HepG2 (cell line): Measurements from ENCODE around the gene COL13A1. TPM values are rescaled to one million over a fixed set of nuclear protein-coding genes. Genes with fewer than 3 reads are reported as not detected.

Experiments used
- ATAC-seq: fragments of 200-7000 bp; cut with Tn5 transposase; 3 replicates; pipeline ENCODE4 v1.9.1; 2020; ENCODE audit warnings: mild to moderate bottlenecking, moderate library complexity
- BruUV-seq: library from RNA; stranded (reverse); fragments of 400-500 nt; replicated peaks from 2 replicates; lab custom pipeline; 2021; lab: Mats Ljungman, UMichigan
- CTCF ChIA-PET: fragments of 300-600 bp; formaldehyde crosslinking; extraction: SDS; loops from one replicate; lab custom pipeline; 2021; ENCODE audit warnings: low total read pairs, inconsistent platforms, low intra/inter-chr PET ratio; lab: Yijun Ruan, JAX
- POLR2A ChIA-PET: fragments of 350-600 bp; sonication (Branson Sonifier 250); formaldehyde crosslinking; loops from one replicate; lab custom pipeline; 2020; ENCODE audit warnings: antibody characterized with exemption, inconsistent platforms; lab: Yijun Ruan, JAX
- DNase-seq: peaks from one replicate; pipeline ENCODE4 v3.0.0-alpha.2; 2015; ENCODE audit warnings: low spot score
- FAIRE-seq: peaks from 3 replicates; lab custom pipeline; 2011; peaks lifted over from hg19 to GRCh38; lab: Jason Lieb, UNC
- H2AFZ ChIP-seq: one replicate; pipeline ENCODE4 v1.6.1; 2011; ENCODE audit warnings: low read length, inconsistent platforms
- H3K27ac ChIP-seq: fragments of 300-600 bp; 3 replicates; pipeline ENCODE4 v1.8.0; 2011; ENCODE audit warnings: mixed run types, mild to moderate bottlenecking, mixed read lengths, low read length, inconsistent platforms; ENCODE audit not compliant: insufficient read depth; ENCODE audit errors: extremely low read length
- H3K27me3 ChIP-seq, 2 experiments: fragments of 200-600 bp in 1 of 2; 2 replicates in 1 of 2; 3 replicates in 1 of 2; pipeline versions ENCODE4 v1.6.0 to v1.8.0; 2011; ENCODE audit warnings: low read length in 2 of 2, mild to moderate bottlenecking in 2 of 2, moderate library complexity in 2 of 2, inconsistent platforms in 1 of 2; ENCODE audit not compliant: insufficient read depth in 2 of 2, control insufficient read depth in 1 of 2
- H3K36me3 ChIP-seq, 2 experiments: fragments of 200-600 bp in 1 of 2; replicated peaks in 1 of 2; 2 replicates in 1 of 2; 3 replicates in 1 of 2; pipeline versions ENCODE4 v1.5.1 to v1.8.0; 2011; ENCODE audit warnings: low read length in 2 of 2, inconsistent platforms in 1 of 2; ENCODE audit not compliant: insufficient read depth in 2 of 2, control insufficient read depth in 1 of 2
- H3K4me1 ChIP-seq: 2 replicates; pipeline ENCODE4 v1.5.1; 2012; ENCODE audit warnings: low read length, inconsistent platforms; ENCODE audit not compliant: insufficient read depth
- H3K4me2 ChIP-seq: 2 replicates; pipeline ENCODE4 v1.6.0; 2011; ENCODE audit warnings: low read depth, low read length, inconsistent platforms
- H3K4me3 ChIP-seq, 3 experiments: fragments of 200-600 bp in 1 of 3; sonication (generic), shearing (Covaris generic) in 1 of 3; replicated peaks in 1 of 3; 2 replicates each; pipeline ENCODE4 v1.5.1; 2011 to 2016; ENCODE audit warnings: low read length in 3 of 3, inconsistent platforms in 2 of 3, low read depth in 2 of 3, mild to moderate bottlenecking in 2 of 3, control low read depth in 1 of 3, mixed read lengths in 1 of 3; ENCODE audit not compliant: insufficient read depth in 1 of 3
- H3K79me2 ChIP-seq: one replicate; pipeline ENCODE4 v1.6.1; 2011; ENCODE audit warnings: low read length, inconsistent platforms; ENCODE audit not compliant: insufficient read depth
- H3K9ac ChIP-seq: 2 replicates; pipeline ENCODE4 v1.6.0; 2011; ENCODE audit warnings: mild to moderate bottlenecking, low read depth, low read length, inconsistent platforms; ENCODE audit not compliant: insufficient read depth
- H3K9me3 ChIP-seq: 2 replicates; pipeline ENCODE4 v1.5.1; 2012; ENCODE audit warnings: mild to moderate bottlenecking, low read length
- H4K20me1 ChIP-seq: 2 replicates; pipeline ENCODE4 v1.6.0; 2011; ENCODE audit warnings: inconsistent platforms, mild to moderate bottlenecking, low read length, moderate library complexity; ENCODE audit not compliant: insufficient read depth
- DR1 ChIP-seq: sonication (generic); formaldehyde crosslinking; IDR thresholded peaks from 2 replicates; pipeline ENCODE4 v1.8.0; 2021; ENCODE audit warnings: mild to moderate bottlenecking, missing genetic modification reagents, inconsistent platforms
- DZIP1 ChIP-seq: sonication (generic); formaldehyde crosslinking; IDR thresholded peaks from 2 replicates; pipeline ENCODE4 v1.5.0; 2020; ENCODE audit warnings: mild to moderate bottlenecking, missing genetic modification reagents
- HCFC1 ChIP-seq: fragments of 150-350 bp; IDR thresholded peaks from 2 replicates; pipeline ENCODE4 v1.6.1; 2014; ENCODE audit warnings: low read depth, low read length
- PRDM4 ChIP-seq: sonication (generic); formaldehyde crosslinking; IDR thresholded peaks from 2 replicates; pipeline ENCODE4 v1.9.0; 2021; ENCODE audit warnings: missing genetic modification reagents, borderline replicate concordance
- RFX1 ChIP-seq: fragments of 450-650 bp; IDR thresholded peaks from 2 replicates; pipeline ENCODE4 v1.6.1; 2017
- SMAD3 ChIP-seq: sonication (generic); formaldehyde crosslinking; IDR thresholded peaks from 2 replicates; pipeline ENCODE4 v1.4.0; 2020; ENCODE audit warnings: missing genetic modification reagents
- ZFP1 ChIP-seq: IDR thresholded peaks from 2 replicates; pipeline ENCODE4 v1.6.1; 2016
- ZNF687 ChIP-seq: sonication (generic); formaldehyde crosslinking; IDR thresholded peaks from 2 replicates; pipeline ENCODE4 v1.5.1; 2020; ENCODE audit warnings: mild to moderate bottlenecking, missing genetic modification reagents, moderate library complexity
- ZXDC ChIP-seq: sonication (generic); formaldehyde crosslinking; IDR thresholded peaks from 2 replicates; pipeline ENCODE4 v1.5.0; 2020; ENCODE audit warnings: mild to moderate bottlenecking, missing genetic modification reagents
- WGBS: methylation state at CpG from one replicate; pipeline ENCODE4 v1.1.6; 2017; ENCODE audit warnings: low lambda C conversion rate; 5-methylcytosine and 5-hydroxymethylcytosine counted together
- in situ Hi-C: cut with HindIII; loops from 2 replicates; pipeline ENCODE4 v1.10.0; 2017; ENCODE audit warnings: low pct_unique_long_range_greater_than_20kb; ENCODE audit not compliant: extremely low pct_ligation_motif_present
- intact Hi-C: fragments of 100-400 bp; cut with micrococcal nuclease; formaldehyde crosslinking; loops from one replicate; pipeline ENCODE4 v1.10.0; 2022; ENCODE audit not compliant: unreplicated experiment
- polyA plus RNA-seq, 8 experiments: library from polyadenylated mRNA; depleted of rRNA in 3 of 8; stranded (reverse) in 7 of 8; unstranded in 1 of 8; fragments of >200 nt; fragmentation: Illumina TruSeq in 4 of 8; extraction: Trizol in 4 of 8; gene quantifications; 2 replicates each; pipeline versions ENCODE4 v1.2.1 to v1.2.3, GENCODE V29; 2011 to 2016; ENCODE audit warnings: low read depth in 4 of 8, missing spikeins in 1 of 8, mixed read lengths in 1 of 8; ENCODE audit not compliant: insufficient read depth in 1 of 8
- total RNA-seq, 5 experiments: library from RNA; depleted of rRNA; stranded (reverse); fragments of >200 nt; fragmentation: Illumina TruSeq; extraction: Trizol; gene quantifications; 2 replicates each; pipeline ENCODE4 v1.2.3, GENCODE V29; 2016; ENCODE audit warnings: low read depth in 1 of 5

COL13A1 gene
- total and polyA plus RNA-seq, 2 of the 13 experiments (the other 11 are each of a cell fraction or from before 2014, with no cell fraction given): 0.07 TPM; not detected in 1

GRCh38 chr10:69837261-69837660 lies 35.6 kb downstream of the COL13A1 start (continued):
- no peak for TF ChIP-seq ZNF687 (CRISPR knock-in tag)

GRCh38 chr10:69838418-69838817 lies 36.7 kb downstream of the COL13A1 start:
- Histone ChIP-seq H3K4me2 (no peak overlapping the region), H3K79me2 (no peaks in the 10 kb centered on the region), H4K20me1 (no peaks in the 10 kb centered on the region), H3K27me3 (peaks cover 1 to 44% of the 10 kb centered on the region in 2 experiments; a peak in 4 of 5 replicates)
- ATAC-seq (no peak), DNase-seq (no peak)
- CTCF ChIA-PET: no interaction called here
- no peak for TF ChIP-seq DR1 (CRISPR knock-in tag)
- TF ChIP-seq SMAD3 (CRISPR knock-in tag): no peak
- TF ChIP-seq PRDM4 (CRISPR knock-in tag): no peak
- TF ChIP-seq HCFC1: no peak
- no peak for TF ChIP-seq ZXDC
- TF ChIP-seq ZFP1 (CRISPR knock-in tag): no peak
- no peak for TF ChIP-seq RFX1
- TF ChIP-seq DZIP1 (CRISPR knock-in tag): no peak
- TF ChIP-seq, all 625 proteins: peak for 0
- Histone ChIP-seq H2AFZ (no peak overlapping the region), H3K9ac (no peak overlapping the region), H3K9me3 (no peaks in the 10 kb centered on the region), H3K4me3 (no peak overlapping the region), H3K4me1 (no peaks in the 10 kb centered on the region), H3K36me3 (no peaks in the 10 kb centered on the region), H3K27ac (no peak overlapping the region)
- intact Hi-C loops: no loop called here
- no TSS peak for BruUV-seq
- WGBS: 0% methylated on average over 1 of the region's 5 CpGs
- in situ Hi-C loops: no loop called here
- FAIRE-seq: no peak
- POLR2A ChIA-PET: no interaction called here
